ENCODE results near the gene PCID2.

Gene PCID2

GRCh38 chr13:113146750-113147149 lies 61.7 kb downstream of the PCID2 start:
- Histone ChIP-seq H3K79me2 (ENCODE audit: control insufficient read depth, low read length) (no peaks in the 10 kb centered on the region), H4K20me1 (ENCODE audit: control insufficient read depth, insufficient read depth, low read depth, low read length) (no peaks in the 10 kb centered on the region), H3F3A (ENCODE audit: control insufficient read depth, insufficient read depth) (no peaks in the 10 kb centered on the region), H3K27me3 (ENCODE audit: control insufficient read depth, low read length) (no peaks in the 10 kb centered on the region), H3K9me3 (ENCODE audit: control insufficient read depth, insufficient read depth, low read length) (no peaks in the 10 kb centered on the region), H3K4me2 (ENCODE audit: low read length) (no peak overlapping the region), H3K9me2 (replicated peaks; ENCODE audit: control insufficient read depth, low read length) (no peaks in the 10 kb centered on the region), H3K27ac (ENCODE audit: low read depth, low read length) (no peak overlapping the region), H3K36me3 (ENCODE audit: control insufficient read depth, low read length) (no peaks in the 10 kb centered on the region), H3K4me3 (ENCODE audit: low read length) (no peak overlapping the region), H3K4me1 (ENCODE audit: control insufficient read depth, low read length) (no peaks in the 10 kb centered on the region)
- TF ChIP-seq CTCF (IDR thresholded peaks at IDR 0.05; ENCODE audit: low read depth, low read length, poor library complexity, severe bottlenecking) = no peak
- no peak for TF ChIP-seq EZH2phosphoT487 (IDR thresholded peaks at IDR 0.05; ENCODE audit: borderline replicate concordance, low read length)

- no peak overlapping the region for H3K4me3 ChIP-seq (ENCODE audit: low read length)
- no peaks in the 10 kb centered on the region for H3K36me3 ChIP-seq (ENCODE audit: control insufficient read depth, low read length)
- no peaks in the 10 kb centered on the region for H3K27me3 ChIP-seq (ENCODE audit: control insufficient read depth, low read length)
- no peaks in the 10 kb centered on the region for H3F3A ChIP-seq (ENCODE audit: control insufficient read depth, insufficient read depth)
- no peaks in the 10 kb centered on the region for H4K20me1 ChIP-seq (ENCODE audit: control insufficient read depth, insufficient read depth, low read depth, low read length)
- TF ChIP-seq CTCF (IDR thresholded peaks at IDR 0.05; ENCODE audit: low read depth, low read length, poor library complexity, severe bottlenecking) = no peak
- no peak for TF ChIP-seq EZH2phosphoT487 (IDR thresholded peaks at IDR 0.05; ENCODE audit: borderline replicate concordance, low read length)
- H3K4me2 ChIP-seq (ENCODE audit: low read length) = no peak overlapping the region
- H3K79me2 ChIP-seq (ENCODE audit: control insufficient read depth, low read length) = no peaks in the 10 kb centered on the region
- no peaks in the 10 kb centered on the region for H3K4me1 ChIP-seq (ENCODE audit: control insufficient read depth, low read length)
- H3K27ac ChIP-seq (ENCODE audit: low read depth, low read length) = no peak overlapping the region
- H3K9me2 ChIP-seq (replicated peaks; ENCODE audit: control insufficient read depth, low read length) = no peaks in the 10 kb centered on the region
- no peaks in the 10 kb centered on the region for H3K9me3 ChIP-seq (ENCODE audit: control insufficient read depth, insufficient read depth, low read length)
Observed at GRCh38 chr13:113145911-113146598, 62.4 kb downstream of the PCID2 start.

GRCh38 chr13:113145496-113145895 lies 63.0 kb downstream of the PCID2 start:
- TF ChIP-seq EZH2phosphoT487 (IDR thresholded peaks at IDR 0.05; ENCODE audit: borderline replicate concordance, low read length) (no peak), CTCF (IDR thresholded peaks at IDR 0.05; ENCODE audit: low read depth, low read length, poor library complexity, severe bottlenecking) (no peak)
- no peaks in the 10 kb centered on the region for H3K4me1 ChIP-seq (ENCODE audit: control insufficient read depth, low read length)

More at GRCh38 chr13:113145496-113145895, 63.0 kb downstream of the PCID2 start:
- no peaks in the 10 kb centered on the region for H3K36me3 ChIP-seq (ENCODE audit: control insufficient read depth, low read length)
- no peaks in the 10 kb centered on the region for H3K9me2 ChIP-seq (replicated peaks; ENCODE audit: control insufficient read depth, low read length)
- no peaks in the 10 kb centered on the region for H3K79me2 ChIP-seq (ENCODE audit: control insufficient read depth, low read length)
- H4K20me1 ChIP-seq (ENCODE audit: control insufficient read depth, insufficient read depth, low read depth, low read length) = no peaks in the 10 kb centered on the region
- no peak overlapping the region for H3K4me3 ChIP-seq (ENCODE audit: low read length)
- no peaks in the 10 kb centered on the region for H3K27me3 ChIP-seq (ENCODE audit: control insufficient read depth, low read length)
- no peak overlapping the region for H3K27ac ChIP-seq (ENCODE audit: low read depth, low read length)
- no peaks in the 10 kb centered on the region for H3K9me3 ChIP-seq (ENCODE audit: control insufficient read depth, insufficient read depth, low read length)
- H3K4me2 ChIP-seq (ENCODE audit: low read length) = no peak overlapping the region
- no peaks in the 10 kb centered on the region for H3F3A ChIP-seq (ENCODE audit: control insufficient read depth, insufficient read depth)

All from DOHH2 (cell line).